Loucy (cell line): ENCODE measurements around the gene OCIAD1.

Experiments used
- EZH2phosphoT487 ChIP-seq: fragments of 200-600 bp; IDR thresholded peaks from 2 replicates; pipeline ENCODE4 v1.6.1; 2018; ENCODE audit warnings: antibody characterized with exemption, mild to moderate bottlenecking, moderate library complexity, borderline replicate concordance
- TF ChIP-seq, protein P1 (sequence below): fragments of 200-600 bp; sonication (generic); conservative IDR thresholded peaks from 2 replicates; pipeline ENCODE4 v1.5.1; 2014; ENCODE audit warnings: mild to moderate bottlenecking, antibody characterized with exemption, low read length

DNA sequence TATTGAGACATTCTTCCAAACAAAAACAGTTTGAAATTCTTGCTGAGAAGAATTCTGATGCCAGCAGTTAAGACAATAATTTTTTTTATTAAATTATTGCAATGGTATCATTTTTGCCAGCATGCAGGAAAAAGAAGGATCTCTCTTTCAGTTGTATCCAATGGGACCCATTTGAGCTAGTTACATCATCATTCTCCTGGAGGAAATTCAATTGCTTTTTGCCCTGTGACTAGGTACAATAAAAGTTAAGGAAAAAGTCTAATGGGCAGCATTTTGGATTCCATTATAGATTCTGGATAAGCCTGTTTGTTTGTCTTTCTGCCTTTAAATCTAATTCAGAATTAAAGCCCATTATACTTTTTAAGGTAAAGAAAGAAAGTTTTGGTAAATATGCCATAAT lies 40.3 kb upstream of the OCIAD1 start:
- TF ChIP-seq, protein P1, sequence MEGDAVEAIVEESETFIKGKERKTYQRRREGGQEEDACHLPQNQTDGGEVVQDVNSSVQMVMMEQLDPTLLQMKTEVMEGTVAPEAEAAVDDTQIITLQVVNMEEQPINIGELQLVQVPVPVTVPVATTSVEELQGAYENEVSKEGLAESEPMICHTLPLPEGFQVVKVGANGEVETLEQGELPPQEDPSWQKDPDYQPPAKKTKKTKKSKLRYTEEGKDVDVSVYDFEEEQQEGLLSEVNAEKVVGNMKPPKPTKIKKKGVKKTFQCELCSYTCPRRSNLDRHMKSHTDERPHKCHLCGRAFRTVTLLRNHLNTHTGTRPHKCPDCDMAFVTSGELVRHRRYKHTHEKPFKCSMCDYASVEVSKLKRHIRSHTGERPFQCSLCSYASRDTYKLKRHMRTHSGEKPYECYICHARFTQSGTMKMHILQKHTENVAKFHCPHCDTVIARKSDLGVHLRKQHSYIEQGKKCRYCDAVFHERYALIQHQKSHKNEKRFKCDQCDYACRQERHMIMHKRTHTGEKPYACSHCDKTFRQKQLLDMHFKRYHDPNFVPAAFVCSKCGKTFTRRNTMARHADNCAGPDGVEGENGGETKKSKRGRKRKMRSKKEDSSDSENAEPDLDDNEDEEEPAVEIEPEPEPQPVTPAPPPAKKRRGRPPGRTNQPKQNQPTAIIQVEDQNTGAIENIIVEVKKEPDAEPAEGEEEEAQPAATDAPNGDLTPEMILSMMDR: no peak
- TF ChIP-seq EZH2phosphoT487: no peak
